ENCODE measurements around the gene MACO1.
"Not testable (repeated sequence)": the region's sequence is repeated elsewhere in the genome, so short reads cannot be mapped to it uniquely, and the experiment has no call there.

MACO1 gene

DNA sequence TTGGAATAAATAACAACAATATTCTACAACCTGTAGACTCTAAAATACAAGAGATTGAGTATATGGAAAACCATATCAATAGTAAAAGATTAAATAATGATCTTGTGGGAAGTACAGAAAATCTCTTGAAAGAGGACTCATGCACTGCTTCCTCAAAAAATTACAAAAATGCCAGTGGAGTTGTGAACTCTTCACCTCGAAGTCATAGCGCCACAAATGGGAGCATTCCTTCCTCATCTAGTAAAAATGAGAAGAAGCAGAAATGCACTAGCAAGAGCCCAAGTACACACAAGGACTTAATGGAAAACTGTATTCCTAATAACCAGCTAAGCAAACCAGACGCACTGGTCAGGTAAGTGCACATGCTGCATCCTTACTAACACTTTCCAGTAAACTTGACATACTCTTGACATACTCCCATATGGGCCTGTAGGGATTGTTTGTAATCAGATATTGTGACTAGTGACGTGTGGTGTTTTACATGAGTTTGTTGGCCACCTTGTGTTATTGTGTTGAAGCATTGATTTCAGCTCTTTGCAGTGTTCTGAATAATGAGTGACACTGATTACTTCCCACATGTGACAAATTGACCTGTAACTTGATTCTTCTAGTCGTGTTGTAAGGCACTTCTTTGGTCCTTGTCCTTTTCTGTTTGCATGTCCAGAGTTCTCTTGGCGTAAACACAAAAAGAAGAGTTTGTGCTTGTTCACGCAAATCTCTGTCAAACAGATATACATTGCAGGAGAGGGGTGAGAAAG is 28.0 kb downstream of the MACO1 start:
- DNase-seq (ENCODE audit: low read depth in 1 of 2, low spot score in 1 of 2), result no peak

DNA sequence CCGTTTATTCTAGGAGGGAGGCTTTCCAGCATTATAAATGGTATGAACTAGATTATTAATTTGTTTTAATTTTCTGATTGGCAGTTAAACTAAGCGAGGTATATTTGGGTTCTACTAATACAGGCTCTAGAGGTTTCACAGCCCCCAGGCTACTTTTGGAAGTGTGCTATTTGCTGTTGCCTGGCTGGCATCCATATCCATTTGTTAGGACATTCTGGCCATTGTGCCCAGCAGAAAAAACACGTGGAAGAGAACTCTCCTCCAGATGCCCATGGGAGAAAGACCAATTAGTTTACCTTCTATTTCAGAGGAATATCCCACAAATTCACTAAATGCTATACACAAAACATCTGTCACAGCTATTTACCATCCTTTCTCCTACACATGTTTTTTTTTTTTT is 29.3 kb downstream of the MACO1 start:
- no peak for DNase-seq (ENCODE audit: low read depth in 1 of 2, low spot score in 1 of 2)

- not testable (repeated sequence) for DNase-seq (ENCODE audit: low read depth in 1 of 2, low spot score in 1 of 2)
Measured at GRCh38 chr1:25460816-25461215, 30.1 kb downstream of the MACO1 start.

GRCh38 chr1:25461849-25462248 is 31.2 kb downstream of the MACO1 start:
- DNase-seq (ENCODE audit: low read depth in 1 of 2, low spot score in 1 of 2), result no peak

DNA sequence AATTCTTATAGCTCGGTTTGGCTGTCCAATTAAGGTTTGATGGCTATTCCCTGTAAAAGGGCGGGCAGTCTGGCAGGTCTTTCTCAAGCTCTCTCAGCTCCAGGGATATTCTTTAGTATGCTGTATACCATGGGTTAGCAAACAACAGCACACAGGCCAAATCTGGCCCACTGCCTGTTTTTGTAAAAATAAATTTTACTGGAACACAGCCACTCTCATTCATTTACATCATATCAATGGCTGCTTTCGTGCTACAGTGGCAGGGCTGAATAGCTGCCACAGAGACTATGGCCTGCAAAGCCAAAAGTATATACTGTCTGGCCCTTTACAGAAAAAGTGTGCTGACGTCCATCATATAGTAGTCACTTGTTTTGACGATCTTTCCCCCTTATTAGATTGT is 32.0 kb downstream of the MACO1 start:
- DNase-seq (ENCODE audit: low read depth in 1 of 2, low spot score in 1 of 2), result no peak

- no peak for DNase-seq (ENCODE audit: low read depth in 1 of 2, low spot score in 1 of 2)
Measured at GRCh38 chr1:25467193-25467592, 36.5 kb downstream of the MACO1 start.

GRCh38 chr1:25467616-25468015 is 36.9 kb downstream of the MACO1 start:
- no peak for DNase-seq (ENCODE audit: low read depth in 1 of 2, low spot score in 1 of 2)

DNA sequence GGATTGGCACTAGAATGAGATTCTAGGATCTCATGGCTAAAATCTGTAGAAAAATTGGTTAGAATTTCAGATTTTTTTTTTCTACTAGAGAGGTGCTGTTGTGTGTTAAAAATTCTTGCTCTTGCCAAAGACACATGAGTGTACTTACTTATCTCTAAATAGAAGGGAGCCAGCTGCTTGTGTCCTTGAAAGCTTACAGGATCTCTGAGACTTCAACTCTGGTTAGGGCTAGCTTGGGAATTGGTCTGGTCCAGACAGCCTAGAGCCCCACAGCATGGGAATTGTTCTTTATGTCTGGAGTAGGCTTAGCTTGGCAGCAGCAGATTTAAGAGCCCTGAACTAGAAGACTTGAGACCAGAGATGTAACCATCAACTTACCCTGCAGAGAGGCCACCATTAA is 37.3 kb downstream of the MACO1 start:
- no peak for DNase-seq (ENCODE audit: low read depth in 1 of 2, low spot score in 1 of 2)

- no peak for DNase-seq (ENCODE audit: low read depth in 1 of 2, low spot score in 1 of 2)
Measured at GRCh38 chr1:25469177-25469576, 38.5 kb downstream of the MACO1 start.

DNA sequence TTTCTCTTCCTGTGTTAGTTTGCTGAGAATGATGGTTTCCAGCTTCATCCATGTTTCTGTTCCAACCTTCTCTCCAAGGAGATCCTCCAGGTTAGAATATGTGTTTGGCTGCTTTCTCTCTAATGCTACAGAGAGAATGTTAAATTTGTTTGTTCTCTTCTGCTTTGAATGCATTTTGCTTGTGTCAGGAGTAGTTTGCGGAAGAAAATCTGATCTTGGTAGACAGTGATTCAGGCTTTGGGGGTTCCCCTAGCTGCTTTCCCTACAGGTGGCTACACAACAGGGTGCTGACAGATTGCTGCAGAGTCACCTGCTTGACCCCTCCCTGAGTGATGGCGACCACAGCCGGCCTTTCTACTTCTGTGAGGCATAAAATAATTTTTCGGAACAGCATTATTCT is 41.8 kb downstream of the MACO1 start:
- no peak for DNase-seq (ENCODE audit: low read depth in 1 of 2, low spot score in 1 of 2)

DNA sequence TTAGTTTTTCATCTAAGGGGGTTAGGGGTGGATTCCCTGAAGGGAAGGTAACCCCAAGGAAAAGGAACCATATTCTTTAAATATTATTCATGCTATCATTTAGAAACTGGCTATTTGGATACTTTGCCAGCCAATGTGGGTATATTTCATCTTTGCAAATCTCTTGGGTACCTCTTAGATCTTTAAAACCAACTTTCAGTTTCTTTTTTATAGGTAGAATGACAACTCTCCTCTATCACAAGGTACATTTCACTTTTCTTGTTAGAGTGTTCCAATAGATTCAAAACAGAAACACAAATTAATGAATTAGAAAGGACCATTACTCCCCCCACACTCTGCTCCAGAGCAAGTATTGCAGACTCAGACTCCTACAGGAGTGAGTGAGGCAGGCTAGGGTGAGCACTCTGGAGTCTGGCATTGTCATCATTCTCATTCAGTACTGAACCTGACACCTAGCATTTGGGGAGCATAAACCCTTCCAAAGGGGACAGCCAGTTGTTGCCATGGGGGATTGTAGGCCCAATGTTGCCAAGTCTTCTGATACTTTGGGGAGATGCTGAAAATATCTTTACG is 43.0 kb downstream of the MACO1 start:
- DNase-seq (ENCODE audit: low read depth in 1 of 2, low spot score in 1 of 2), result no peak

GRCh38 chr1:25474439-25475047 is 43.8 kb downstream of the MACO1 start:
- DNase-seq (ENCODE audit: low read depth in 1 of 2, low spot score in 1 of 2), result no peak

GRCh38 chr1:25476186-25477097 is 45.7 kb downstream of the MACO1 start:
- no peak for DNase-seq (ENCODE audit: low read depth in 1 of 2, low spot score in 1 of 2)

DNA sequence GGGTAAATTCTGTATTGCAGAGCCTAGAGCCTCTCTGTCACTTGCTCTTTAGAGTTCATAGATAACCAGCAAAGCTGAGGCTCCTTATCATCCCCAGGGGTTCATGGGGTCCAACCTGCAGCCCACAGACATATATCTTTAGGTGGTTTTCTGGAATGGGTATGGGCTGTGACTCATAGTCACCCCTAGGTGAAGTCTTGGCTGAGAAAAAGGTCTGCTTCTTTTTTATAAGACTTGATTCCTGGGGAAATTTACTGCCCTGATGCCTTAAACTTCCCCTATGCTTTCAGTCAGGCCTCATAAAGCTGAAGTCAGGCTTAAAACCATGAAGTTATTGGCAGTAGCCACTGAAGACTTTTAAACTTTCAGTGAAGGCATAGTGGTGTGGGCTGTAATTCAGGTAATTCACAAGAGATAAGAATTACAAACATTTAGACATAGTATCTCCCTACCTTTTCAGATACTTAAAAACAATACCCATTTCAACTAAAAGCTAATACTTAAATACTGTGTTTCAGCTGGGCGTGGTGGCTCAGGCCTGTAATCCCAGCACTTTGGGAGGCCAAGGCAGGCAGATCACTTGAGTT is 46.8 kb downstream of the MACO1 start:
- DNase-seq (ENCODE audit: low read depth in 1 of 2, low spot score in 1 of 2), result no peak

GRCh38 chr1:25478633-25479032 is 47.9 kb downstream of the MACO1 start:
- DNase-seq (ENCODE audit: low read depth in 1 of 2, low spot score in 1 of 2), result no peak

DNA sequence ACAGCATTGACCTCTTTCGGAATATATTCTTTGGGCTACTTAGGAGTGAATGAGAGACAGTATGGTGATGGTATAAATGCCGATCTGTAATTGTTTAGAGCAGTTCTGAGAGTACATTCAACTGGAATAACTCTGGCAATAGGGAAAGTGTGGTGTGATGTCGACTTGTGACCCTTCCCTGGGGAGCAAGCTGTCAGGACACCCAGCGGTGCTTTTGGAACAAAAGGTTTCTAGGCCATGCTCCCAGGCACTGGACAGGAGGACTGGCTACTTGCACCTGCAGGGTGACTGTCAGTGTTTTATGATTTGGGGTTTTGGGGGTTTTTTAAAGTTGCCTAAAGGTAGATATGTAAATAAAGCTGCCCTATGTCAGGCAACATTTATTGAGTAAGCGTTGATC is 50.9 kb downstream of the MACO1 start:
- DNase-seq (ENCODE audit: low read depth in 1 of 2, low spot score in 1 of 2), result no peak

DNA sequence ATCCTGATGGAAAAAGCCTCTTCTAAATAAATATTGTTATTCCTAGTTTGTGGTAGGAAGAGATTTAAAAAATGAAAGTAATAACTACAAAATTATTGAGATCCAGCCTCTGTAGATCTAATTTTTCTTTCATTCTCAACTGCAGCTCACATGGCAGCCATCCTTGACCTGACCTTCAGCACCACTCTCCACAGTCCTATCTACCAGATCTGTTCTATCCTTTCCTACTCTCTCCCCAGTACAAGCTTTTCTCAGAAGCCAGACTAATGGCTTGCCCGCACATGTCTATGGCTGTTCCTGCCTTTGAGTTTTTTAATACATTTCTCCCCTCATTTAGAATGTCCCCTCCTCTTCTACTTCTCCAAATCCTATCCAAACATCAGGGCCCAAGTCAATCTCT is 51.5 kb downstream of the MACO1 start:
- DNase-seq (ENCODE audit: low read depth in 1 of 2, low spot score in 1 of 2), result no peak

- DNase-seq (ENCODE audit: low read depth in 1 of 2, low spot score in 1 of 2), result no peak
Measured at GRCh38 chr1:25484096-25484495, 53.4 kb downstream of the MACO1 start.

GRCh38 chr1:25484533-25484932 is 53.8 kb downstream of the MACO1 start:
- DNase-seq (ENCODE audit: low read depth in 1 of 2, low spot score in 1 of 2), result no peak

- DNase-seq (ENCODE audit: low read depth in 1 of 2, low spot score in 1 of 2), result no peak
Measured at GRCh38 chr1:25485536-25486411, 55.1 kb downstream of the MACO1 start.
